ENCODE data around the gene MAPKAP1. TPM values are rescaled to one million over a fixed set of nuclear protein-coding genes. Genes with fewer than 3 reads are reported as not detected.
"Not testable (repeated sequence)": the region's sequence is repeated elsewhere in the genome, so short reads cannot be mapped to it uniquely, and the experiment has no call there.

Gene MAPKAP1
- total RNA-seq, 2 donors from 2014 or later = 73.4 to 81.5 TPM

DNA sequence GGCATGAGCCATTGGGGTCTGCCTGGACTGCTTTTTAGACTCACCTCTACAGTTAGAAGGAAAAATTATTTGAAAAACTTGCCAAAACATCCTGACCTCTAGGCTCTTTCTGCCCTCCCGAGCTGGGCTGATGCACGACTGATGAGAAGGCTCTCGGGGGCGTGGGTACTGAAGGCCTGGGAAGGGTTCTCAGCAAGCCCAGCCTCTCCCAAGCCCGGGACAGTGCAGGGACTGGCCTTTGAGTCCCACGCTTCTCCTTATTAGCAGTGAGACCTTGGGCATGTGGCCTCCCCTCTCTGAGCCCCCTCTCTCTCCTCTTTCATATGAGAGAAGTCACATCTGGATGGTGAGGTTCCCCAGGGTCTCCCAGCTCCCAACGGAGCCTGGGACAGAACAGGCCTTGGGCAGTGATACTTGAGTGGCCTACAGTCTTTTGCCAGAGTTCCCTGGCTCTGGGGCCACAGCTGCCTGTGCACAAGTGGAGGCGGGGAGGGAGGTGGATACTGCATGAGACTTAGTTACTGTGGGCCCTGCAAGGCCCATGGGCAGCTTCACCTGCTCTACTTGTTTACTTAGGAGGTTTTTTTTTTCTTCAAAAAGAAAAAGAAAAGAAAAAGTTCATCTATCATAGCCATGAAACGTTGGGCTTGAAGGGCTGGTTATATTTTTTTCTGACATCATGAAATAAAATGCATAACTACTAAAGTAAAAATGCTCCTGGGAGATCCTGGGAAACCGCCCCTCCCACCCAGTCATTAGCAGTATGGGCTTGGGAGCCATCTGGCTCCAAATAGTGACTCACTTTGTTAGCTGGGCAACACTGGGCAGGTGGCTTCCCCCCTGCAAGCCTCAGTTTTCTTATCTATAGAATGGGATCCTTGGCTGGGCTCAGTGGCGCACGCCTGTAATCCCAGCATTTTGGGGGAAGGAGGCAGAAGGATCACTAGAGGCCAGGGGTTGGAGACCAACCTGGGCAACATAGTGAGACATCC is 306.0 kb downstream of the MAPKAP1 start:
- H3K9me3 ChIP-seq = no peaks in the 10 kb centered on the region
- H3K4me3 ChIP-seq = no peak overlapping the region
- H3K27ac ChIP-seq = no peak overlapping the region
- no peaks in the 10 kb centered on the region for H3K4me1 ChIP-seq (ENCODE audit: control insufficient read depth in 1 of 2, low read depth in 2 of 2)
- H3K27me3 ChIP-seq (replicated peaks; ENCODE audit: insufficient read depth) = no peaks in the 10 kb centered on the region
- ATAC-seq (ENCODE audit: insufficient number of reproducible peaks, low FRiP score, low read depth) = no peak
- no peaks in the 10 kb centered on the region for H3K36me3 ChIP-seq
- TF ChIP-seq, protein P1, sequence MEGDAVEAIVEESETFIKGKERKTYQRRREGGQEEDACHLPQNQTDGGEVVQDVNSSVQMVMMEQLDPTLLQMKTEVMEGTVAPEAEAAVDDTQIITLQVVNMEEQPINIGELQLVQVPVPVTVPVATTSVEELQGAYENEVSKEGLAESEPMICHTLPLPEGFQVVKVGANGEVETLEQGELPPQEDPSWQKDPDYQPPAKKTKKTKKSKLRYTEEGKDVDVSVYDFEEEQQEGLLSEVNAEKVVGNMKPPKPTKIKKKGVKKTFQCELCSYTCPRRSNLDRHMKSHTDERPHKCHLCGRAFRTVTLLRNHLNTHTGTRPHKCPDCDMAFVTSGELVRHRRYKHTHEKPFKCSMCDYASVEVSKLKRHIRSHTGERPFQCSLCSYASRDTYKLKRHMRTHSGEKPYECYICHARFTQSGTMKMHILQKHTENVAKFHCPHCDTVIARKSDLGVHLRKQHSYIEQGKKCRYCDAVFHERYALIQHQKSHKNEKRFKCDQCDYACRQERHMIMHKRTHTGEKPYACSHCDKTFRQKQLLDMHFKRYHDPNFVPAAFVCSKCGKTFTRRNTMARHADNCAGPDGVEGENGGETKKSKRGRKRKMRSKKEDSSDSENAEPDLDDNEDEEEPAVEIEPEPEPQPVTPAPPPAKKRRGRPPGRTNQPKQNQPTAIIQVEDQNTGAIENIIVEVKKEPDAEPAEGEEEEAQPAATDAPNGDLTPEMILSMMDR (IDR thresholded peaks at IDR 0.05) = no peak
- no peak for DNase-seq (ENCODE audit: low spot score)

DNA sequence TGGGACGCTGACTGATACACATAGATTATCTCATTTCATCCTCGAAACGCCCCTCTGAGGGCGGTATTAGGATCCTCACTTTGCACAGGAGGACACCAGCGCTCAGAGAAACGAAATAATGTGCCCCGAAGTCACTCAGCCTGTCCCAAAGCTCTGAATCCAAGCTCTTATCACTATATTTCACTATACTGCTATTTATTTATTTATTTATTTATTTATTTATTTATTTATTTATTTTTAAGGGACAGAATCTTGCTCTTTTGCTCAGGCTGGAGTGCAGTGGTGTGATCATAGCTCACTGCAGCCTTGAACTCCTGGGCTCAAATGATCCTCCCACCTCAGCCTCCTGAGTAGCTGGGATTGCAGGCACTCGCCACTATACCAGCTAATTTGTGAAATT is 306.8 kb downstream of the MAPKAP1 start:
- not testable (repeated sequence) for H3K4me3 ChIP-seq; H3K27me3 ChIP-seq (replicated peaks; ENCODE audit: insufficient read depth); H3K4me1 ChIP-seq (ENCODE audit: control insufficient read depth in 1 of 2, low read depth in 2 of 2); H3K27ac ChIP-seq; H3K9me3 ChIP-seq; ATAC-seq (ENCODE audit: insufficient number of reproducible peaks, low FRiP score, low read depth); DNase-seq (ENCODE audit: low spot score); H3K36me3 ChIP-seq

DNA sequence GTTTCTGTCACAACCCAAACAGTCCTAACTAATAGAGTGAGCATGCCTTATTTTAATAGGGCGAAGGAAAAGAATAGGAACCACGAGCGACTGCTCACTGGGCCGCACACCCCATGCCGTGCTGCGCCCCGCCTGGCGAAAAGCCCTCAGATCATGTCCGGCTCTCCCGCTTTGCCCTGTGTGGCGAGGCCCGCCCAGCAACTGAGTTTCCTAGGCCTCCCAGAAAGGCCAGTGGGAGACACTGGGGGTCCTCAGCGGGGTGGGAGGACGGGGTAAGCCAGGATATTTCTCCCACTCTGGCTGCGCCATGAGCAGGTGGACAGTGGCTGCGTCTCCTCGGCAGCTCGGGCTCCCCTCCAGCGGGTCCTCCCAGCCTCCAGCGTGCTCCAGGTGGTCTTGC is 307.3 kb downstream of the MAPKAP1 start:
- Histone ChIP-seq H3K27ac (no peak overlapping the region), H3K36me3 (no peaks in the 10 kb centered on the region), H3K4me3 (no peak overlapping the region), H3K27me3 (replicated peaks; ENCODE audit: insufficient read depth) (no peaks in the 10 kb centered on the region), H3K4me1 (ENCODE audit: control insufficient read depth in 1 of 2, low read depth in 2 of 2) (no peaks in the 10 kb centered on the region), H3K9me3 (no peaks in the 10 kb centered on the region)
- TF ChIP-seq, protein P1 (IDR thresholded peaks at IDR 0.05) = no peak
- no peak for DNase-seq (ENCODE audit: low spot score)
- ATAC-seq (ENCODE audit: insufficient number of reproducible peaks, low FRiP score, low read depth) = no peak

DNA sequence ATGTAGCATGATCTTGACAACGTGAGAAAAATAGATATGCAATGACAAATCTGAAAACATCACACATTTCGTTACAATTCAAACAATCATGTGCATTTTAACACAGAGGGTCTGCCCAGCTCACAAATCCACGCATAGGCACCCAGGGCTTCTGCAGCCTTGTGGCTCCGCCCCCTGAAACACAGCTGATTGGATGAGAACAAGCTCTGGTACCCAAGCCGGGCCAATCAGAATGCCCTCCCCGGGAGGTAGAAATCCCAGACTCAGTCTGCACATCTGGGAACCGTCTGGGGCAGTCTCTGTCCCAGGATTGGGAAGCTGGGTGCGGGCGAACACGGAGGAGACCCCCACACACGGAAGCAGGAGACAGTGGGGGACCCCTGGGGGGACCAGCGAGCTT is 307.8 kb downstream of the MAPKAP1 start:
- H3K4me1 ChIP-seq (ENCODE audit: control insufficient read depth in 1 of 2, low read depth in 2 of 2) = no peaks in the 10 kb centered on the region
- H3K9me3 ChIP-seq = no peaks in the 10 kb centered on the region
- TF ChIP-seq, protein P1 (IDR thresholded peaks at IDR 0.05) = no peak
- no peak overlapping the region for H3K27ac ChIP-seq
- DNase-seq (ENCODE audit: low spot score) (no peak), ATAC-seq (ENCODE audit: insufficient number of reproducible peaks, low FRiP score, low read depth) (no peak)
- H3K27me3 ChIP-seq (replicated peaks; ENCODE audit: insufficient read depth) = no peaks in the 10 kb centered on the region
- no peaks in the 10 kb centered on the region for H3K36me3 ChIP-seq
- no peak overlapping the region for H3K4me3 ChIP-seq

DNA sequence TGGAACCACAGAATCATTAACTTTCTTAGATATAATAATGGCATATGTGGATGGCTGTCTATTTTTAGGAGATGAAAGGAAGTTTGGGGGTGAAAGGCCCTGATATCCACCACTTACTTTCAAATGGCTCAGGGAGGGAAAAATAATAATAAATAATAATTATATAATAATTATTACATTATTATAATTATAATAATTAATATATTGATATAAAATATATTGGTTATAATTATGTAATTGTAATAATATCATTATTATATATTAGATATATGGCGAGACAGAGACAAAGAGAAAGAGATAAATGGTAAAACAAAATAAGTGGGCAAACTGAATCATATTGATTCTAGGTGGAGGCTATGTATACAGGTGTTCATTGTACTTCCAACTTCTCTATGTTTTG is 308.8 kb downstream of the MAPKAP1 start:
- Histone ChIP-seq H3K27ac (no peak overlapping the region), H3K4me3 (no peak overlapping the region), H3K27me3 (replicated peaks; ENCODE audit: insufficient read depth) (no peaks in the 10 kb centered on the region), H3K4me1 (ENCODE audit: control insufficient read depth in 1 of 2, low read depth in 2 of 2) (no peaks in the 10 kb centered on the region), H3K9me3 (no peaks in the 10 kb centered on the region), H3K36me3 (no peaks in the 10 kb centered on the region)
- TF ChIP-seq, protein P1 (IDR thresholded peaks at IDR 0.05) = no peak
- no peak for DNase-seq (ENCODE audit: low spot score)
- ATAC-seq (ENCODE audit: insufficient number of reproducible peaks, low FRiP score, low read depth) = no peak

Measured in thoracic aorta (tissue), 2 donors.